HG02885 (cell line): ENCODE measurements around the gene FBH1.
A peak's percentile ranks its signal among the peaks of the same experiment; 100 is the strongest.
"Not testable (repeated sequence)": the region's sequence is repeated elsewhere in the genome, so short reads cannot be mapped to it uniquely, and the experiment has no call there.

ENCODE experiments used
- ATAC-seq: cut with Tn5 transposase; IDR thresholded peaks from one replicate; pipeline ENCODE4 v1.9.1; 2021; ENCODE audit warnings: mild to moderate bottlenecking; ENCODE audit not compliant: unreplicated experiment, poor library complexity

Gene FBH1

GRCh38 chr10:5953676-5954075 is 63.6 kb downstream of the FBH1 start:
- ATAC-seq, result no peak

GRCh38 chr10:5956146-5956936 is 66.3 kb downstream of the FBH1 start:
- no peak for ATAC-seq

DNA sequence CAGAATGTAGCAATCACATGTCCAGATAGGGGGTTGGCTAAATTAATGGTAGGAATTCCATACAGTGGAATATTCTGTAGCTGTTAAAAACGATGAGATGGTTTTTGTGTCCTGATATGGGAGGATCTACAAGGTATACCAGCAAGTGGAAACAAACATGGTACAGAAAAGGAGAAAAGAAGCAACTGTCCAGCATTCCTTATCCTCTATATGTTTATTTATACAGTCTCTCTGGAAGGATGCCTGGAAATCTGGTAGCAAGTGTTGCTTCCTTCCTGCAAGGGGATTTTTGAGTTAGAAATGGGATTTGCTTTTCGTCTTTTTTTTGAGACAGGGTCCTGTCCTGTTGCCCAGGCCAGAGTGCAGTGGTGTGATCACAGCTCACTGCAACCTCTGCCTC is 68.0 kb downstream of the FBH1 start:
- ATAC-seq, result no peak

- ATAC-seq, result no peak
Observed at GRCh38 chr10:5958675-5959074, 68.6 kb downstream of the FBH1 start.

GRCh38 chr10:5959142-5959541 is 69.1 kb downstream of the FBH1 start:
- no peak for ATAC-seq

DNA sequence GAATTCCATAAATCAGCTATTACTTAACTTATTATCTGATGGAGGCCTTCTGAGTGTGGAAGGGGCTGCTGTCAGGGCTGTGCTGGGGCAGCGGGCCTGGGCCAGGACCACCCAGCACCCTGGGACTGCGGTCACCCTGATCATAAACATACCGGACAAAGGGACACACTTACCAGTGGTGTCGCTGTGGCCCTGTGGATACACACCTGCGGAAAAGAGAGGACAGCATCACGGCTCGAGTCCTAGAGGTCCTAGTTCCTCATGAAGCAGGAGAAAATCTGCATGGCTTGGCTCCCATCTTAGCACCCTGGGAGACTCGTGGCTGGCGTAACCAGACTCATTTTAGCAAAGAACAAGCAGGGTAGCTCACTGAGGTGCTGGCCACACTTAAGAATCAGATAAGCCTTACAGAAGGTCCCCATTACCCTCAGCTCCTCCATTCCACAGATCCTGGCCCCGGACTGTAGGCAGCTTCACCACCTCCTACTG is 69.6 kb downstream of the FBH1 start:
- ATAC-seq, result no peak

GRCh38 chr10:5960070-5960972 is 70.3 kb downstream of the FBH1 start:
- ATAC-seq, result no peak

DNA sequence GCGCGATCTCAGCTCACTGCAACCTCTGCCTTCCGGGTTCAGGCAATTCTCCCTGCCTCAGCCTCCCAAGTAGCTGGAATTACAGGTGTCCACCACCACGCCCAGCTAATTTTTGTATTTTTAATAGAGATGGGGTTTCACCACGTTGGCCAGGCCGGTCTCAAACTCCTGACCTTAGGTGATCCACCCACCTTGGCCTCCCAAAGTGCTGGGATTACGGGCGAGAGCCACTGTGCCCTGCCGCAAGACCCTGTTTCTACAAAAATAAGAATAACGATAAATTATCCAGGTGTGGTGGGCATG is 70.9 kb downstream of the FBH1 start:
- ATAC-seq, result not testable (repeated sequence)

DNA sequence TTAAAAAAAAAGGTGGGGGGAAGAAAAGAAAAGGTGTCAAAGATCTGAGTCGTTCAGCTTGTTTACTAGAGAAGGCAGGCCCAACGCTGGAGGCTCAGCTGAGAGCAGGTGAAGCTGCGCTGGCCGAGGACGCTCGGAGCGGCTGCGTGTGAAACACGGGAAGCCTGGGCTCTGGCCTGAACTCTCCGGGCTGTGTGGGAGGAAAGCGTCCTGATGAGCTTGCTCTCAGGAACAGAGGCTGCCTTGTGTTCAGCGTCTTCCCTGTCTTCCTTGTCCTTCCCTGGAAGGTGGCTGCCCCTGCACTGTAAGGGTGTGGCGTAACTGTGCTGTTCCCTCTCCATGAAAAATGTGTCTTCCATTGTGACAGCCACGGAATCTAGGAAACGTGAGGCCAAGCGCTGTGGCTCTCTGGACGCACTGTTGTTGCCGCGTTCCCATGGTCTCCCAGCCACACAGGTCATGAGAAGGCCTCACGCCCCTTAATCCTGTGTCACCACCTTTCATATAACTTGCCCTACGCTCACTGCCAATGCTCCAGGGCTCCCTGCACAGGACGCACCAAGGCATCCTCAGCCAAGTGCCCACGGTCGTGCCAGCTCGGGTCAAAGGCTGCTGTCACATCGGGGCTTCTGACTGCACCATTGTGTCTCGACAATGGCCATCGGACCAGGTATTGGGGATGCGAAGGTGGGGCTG is 71.5 kb downstream of the FBH1 start:
- no peak for ATAC-seq

- ATAC-seq, result not testable (repeated sequence)
Observed at GRCh38 chr10:5962358-5962940, 72.4 kb downstream of the FBH1 start.

DNA sequence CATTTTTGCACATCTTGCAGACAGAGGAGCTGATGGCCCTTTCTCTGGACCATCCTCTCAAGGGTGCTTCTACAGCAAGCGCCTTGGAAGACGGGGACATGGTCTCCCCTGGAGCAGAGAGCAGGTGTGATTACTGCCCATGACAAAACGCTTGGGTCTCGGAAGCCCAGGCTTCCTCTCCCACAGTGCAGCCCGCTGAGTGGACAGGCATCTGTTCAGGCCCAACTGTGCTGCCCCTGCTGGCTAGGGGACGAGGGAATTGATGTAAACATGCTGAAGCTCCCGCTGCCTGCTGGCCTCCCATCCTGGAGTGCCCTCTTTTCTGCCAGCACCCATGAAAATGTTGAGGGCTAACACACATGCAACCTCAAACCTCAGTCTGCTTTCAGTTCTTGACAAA is 73.0 kb downstream of the FBH1 start:
- no peak for ATAC-seq

DNA sequence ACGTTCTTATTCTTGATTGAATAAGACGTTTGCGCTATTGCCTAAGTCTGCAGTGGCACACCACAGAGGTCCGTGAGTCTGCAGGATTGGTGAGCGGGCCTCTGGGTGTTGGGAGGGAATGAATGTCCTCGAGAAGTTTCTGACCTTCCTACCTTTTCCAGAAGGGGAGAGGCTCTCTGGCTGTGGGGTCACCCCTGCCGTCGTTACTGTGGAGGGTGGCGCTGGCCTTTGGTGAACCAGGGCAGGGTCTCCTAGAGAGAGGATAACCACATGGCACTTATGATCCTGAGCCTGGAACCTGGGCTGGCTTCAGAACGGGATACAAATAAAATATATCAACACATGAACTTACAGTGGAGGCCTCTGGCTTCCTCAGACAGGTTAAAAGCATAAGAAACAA is 73.5 kb downstream of the FBH1 start:
- ATAC-seq, result no peak

DNA sequence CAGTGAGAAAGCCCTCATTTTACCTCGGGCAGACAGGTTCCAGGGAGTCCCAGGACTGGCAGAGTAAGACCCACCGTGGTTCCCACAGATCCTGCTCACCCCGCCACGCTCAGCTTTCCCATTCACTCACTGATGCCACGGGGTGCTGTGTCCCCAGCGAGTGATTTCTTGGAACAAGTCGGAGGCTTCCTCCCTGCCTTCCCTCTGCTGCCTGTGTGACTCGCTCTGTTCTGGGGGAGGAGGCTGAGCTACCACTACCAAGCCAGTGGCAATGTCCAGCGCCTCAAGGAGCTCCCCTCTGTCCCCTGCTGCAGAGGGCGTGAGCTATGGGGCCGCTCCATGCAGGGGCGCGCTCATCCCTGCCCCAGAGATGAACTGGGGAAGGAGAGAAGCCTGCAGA is 74.7 kb downstream of the FBH1 start:
- no peak for ATAC-seq

GRCh38 chr10:5965266-5965665 is 75.2 kb downstream of the FBH1 start:
- no peak for ATAC-seq

DNA sequence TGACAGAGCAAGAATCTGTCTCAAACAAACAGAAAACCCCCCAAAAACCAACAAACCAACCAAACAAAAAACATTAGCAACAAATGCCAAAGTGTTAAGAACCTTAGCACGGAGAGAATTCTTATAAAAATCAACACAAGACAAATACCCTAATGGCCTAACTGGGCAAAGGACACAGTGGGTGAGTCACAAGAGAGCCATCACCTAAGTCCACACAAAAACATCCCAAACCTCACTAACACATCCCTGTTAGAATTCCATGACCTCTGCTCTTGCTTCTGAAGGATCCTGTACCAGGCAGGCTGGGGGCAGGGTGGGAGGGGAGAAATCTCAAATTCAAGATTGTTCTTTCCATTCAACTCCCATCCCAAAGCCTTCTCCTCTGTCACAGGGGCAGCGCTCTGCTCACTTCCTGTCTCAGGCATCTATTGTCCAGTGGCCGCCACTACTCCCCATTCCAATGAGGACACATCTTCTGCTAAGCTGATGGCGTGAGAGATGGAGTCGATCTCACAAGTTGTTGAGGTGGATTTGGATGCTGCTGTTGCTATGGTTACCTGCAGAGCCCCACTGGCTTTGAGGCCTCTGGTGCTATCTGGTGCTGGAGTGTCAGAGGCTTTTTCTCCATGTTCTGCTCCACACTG is 78.1 kb downstream of the FBH1 start:
- no peak for ATAC-seq

DNA sequence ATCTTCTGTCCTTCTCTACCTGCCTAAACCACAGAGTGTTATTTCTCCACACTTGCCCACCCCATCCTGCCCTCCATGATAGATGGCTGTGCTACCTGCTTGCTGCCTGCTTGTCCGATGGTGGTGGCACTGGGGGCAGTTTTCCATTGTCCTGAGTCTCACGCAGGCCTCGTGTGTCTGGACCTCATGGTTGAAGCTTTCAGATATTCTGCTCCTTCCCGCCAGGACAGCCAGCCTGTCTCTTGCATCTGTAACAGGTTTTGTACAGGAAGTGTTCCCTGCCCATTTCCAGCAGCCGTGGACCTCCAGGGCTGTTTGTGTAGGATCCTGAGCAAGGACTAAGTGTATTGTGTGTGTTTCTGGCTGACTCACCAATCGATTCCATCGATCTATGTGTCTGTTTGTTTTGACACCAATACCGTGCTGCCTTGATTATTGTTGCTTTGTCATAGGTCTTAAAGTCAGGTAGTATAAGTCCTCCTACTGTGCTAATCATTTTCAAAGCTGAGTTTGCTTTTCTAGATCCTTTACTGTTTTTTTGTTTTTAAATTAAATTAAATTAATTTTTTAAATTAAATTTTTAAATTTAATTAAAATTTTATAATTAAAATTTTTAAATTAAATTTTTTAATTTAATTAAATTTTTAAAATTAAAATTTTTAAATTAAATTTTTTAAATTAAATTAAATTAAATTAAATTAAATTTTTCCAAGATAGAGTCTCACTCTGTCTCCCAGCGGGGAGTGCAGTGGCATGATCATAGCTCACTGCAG is 78.8 kb downstream of the FBH1 start:
- no peak for ATAC-seq

GRCh38 chr10:5970066-5970465 is 80.0 kb downstream of the FBH1 start:
- no peak for ATAC-seq

DNA sequence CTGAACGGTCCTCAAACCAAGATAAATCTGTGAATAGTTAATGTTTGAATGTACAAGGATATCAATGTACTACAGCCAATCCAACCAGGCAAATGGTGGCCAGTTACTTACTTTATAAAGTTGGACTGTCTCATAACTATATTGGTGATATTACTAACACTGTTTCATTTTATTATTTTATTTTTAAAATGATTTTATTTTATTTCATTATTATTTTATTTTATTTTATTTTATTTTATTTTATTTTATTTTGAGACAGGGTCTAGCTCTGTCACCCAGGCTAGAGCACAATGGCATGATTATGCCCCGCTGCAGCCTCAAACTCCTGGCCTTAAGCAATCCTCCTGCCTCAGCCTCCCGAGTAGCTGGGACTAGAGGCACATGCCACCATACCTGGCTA is 80.5 kb downstream of the FBH1 start:
- no peak for ATAC-seq

DNA sequence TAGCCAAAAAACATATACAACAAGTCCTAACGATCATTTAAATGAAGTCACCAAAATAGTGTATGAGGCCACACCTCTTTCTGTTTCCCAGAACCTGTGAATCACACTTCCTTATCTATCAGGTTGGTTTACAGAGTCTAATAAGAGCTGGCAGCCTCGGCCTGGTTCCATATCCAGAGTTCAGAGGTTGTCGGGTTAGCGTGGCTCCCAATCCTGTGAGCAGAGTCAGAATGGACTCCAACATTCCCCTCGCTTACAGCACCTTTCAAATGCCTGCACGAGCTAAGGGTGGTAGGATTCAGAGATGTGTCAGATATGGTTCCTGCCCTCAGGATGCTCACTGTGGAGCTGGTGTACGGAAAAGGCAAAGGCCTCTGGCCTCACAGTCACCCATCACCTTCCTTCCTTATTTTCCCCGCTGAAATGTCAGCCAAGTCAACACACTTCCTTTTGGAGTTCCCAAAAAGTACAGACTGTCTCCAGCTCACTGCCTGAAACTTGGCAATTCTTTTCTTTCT is 81.3 kb downstream of the FBH1 start:
- peak; percentile 47 for ATAC-seq
